ENCODE results near the gene YKT6. TPM values are rescaled to one million over a fixed set of nuclear protein-coding genes. Genes with fewer than 3 reads are reported as not detected.

Gene YKT6
- total RNA-seq, 1 donor from 2014 or later, result 47.6 TPM

GRCh38 chr7:44251881-44252280 lies 51.1 kb downstream of the YKT6 start:
- Histone ChIP-seq H3K4me3 (no peak overlapping the region), H3K36me3 (no peaks in the 10 kb centered on the region), H3K9me3 (no peaks in the 10 kb centered on the region), H3K27ac (no peak overlapping the region), H3K27me3 (no peaks in the 10 kb centered on the region), H3K4me1 (no peaks in the 10 kb centered on the region)
- intact Hi-C loops (cut with DNase I), result no loop called here
- TF ChIP-seq POLR2AphosphoS5 (IDR thresholded peaks at IDR 0.05; ENCODE audit: insufficient read depth in 1 of 2, low read depth in 1 of 2), result no peak
- no peak for TF ChIP-seq CTCF (IDR thresholded peaks at IDR 0.05)
- TF ChIP-seq POLR2A (IDR thresholded peaks at IDR 0.05), result no peak
- DNase-seq (ENCODE audit: extremely low spot score in 2 of 2), result no peak

- no peaks in the 10 kb centered on the region for H3K27me3 ChIP-seq
- peaks cover 39% of the 10 kb centered on the region for H3K4me1 ChIP-seq
- no peaks in the 10 kb centered on the region for H3K9me3 ChIP-seq
- no peak overlapping the region for H3K4me3 ChIP-seq
- intact Hi-C loops (cut with DNase I), result no loop called here
- TF ChIP-seq POLR2AphosphoS5 (IDR thresholded peaks at IDR 0.05; ENCODE audit: insufficient read depth in 1 of 2, low read depth in 1 of 2), result no peak
- TF ChIP-seq POLR2A (IDR thresholded peaks at IDR 0.05), result no peak
- TF ChIP-seq CTCF (IDR thresholded peaks at IDR 0.05), result no peak
- no peak for DNase-seq (ENCODE audit: extremely low spot score in 2 of 2)
- no peaks in the 10 kb centered on the region for H3K36me3 ChIP-seq
- H3K27ac ChIP-seq, result no peak overlapping the region
These were observed 55.7 kb downstream of the YKT6 start for GRCh38 chr7:44256459-44256858.

- Histone ChIP-seq H3K4me1 (peaks cover 46% of the 10 kb centered on the region), H3K4me3 (no peak overlapping the region), H3K36me3 (no peaks in the 10 kb centered on the region), H3K9me3 (no peaks in the 10 kb centered on the region), H3K27me3 (no peaks in the 10 kb centered on the region), H3K27ac (peak overlapping the region; percentile 34)
- intact Hi-C loops (cut with DNase I), result no loop called here
- no peak for DNase-seq (ENCODE audit: extremely low spot score in 2 of 2)
- TF ChIP-seq POLR2A (IDR thresholded peaks at IDR 0.05), result no peak
- TF ChIP-seq CTCF (IDR thresholded peaks at IDR 0.05), result no peak
- no peak for TF ChIP-seq POLR2AphosphoS5 (IDR thresholded peaks at IDR 0.05; ENCODE audit: insufficient read depth in 1 of 2, low read depth in 1 of 2)
These were observed 56.4 kb downstream of the YKT6 start for GRCh38 chr7:44257213-44257612.

- TF ChIP-seq CTCF (IDR thresholded peaks at IDR 0.05), result no peak
- peak in 1 of 2 donors; percentile 51 for TF ChIP-seq POLR2AphosphoS5 (IDR thresholded peaks at IDR 0.05; ENCODE audit: insufficient read depth in 1 of 2, low read depth in 1 of 2)
- TF ChIP-seq POLR2A (IDR thresholded peaks at IDR 0.05), result no peak
- Histone ChIP-seq H3K27ac (peak overlapping the region; percentile 34), H3K27me3 (no peaks in the 10 kb centered on the region), H3K9me3 (no peaks in the 10 kb centered on the region), H3K36me3 (no peaks in the 10 kb centered on the region), H3K4me1 (peaks cover 48% of the 10 kb centered on the region), H3K4me3 (no peak overlapping the region)
- intact Hi-C loops (cut with DNase I), result no loop called here
- DNase-seq (ENCODE audit: extremely low spot score in 2 of 2), result no peak
These were observed 57.0 kb downstream of the YKT6 start for GRCh38 chr7:44257618-44258422.

GRCh38 chr7:44258423-44258760 lies 57.6 kb downstream of the YKT6 start:
- DNase-seq (ENCODE audit: extremely low spot score in 2 of 2), result no peak
- no peaks in the 10 kb centered on the region for H3K27me3 ChIP-seq
- H3K4me3 ChIP-seq, result no peak overlapping the region
- no peak overlapping the region for H3K27ac ChIP-seq
- peaks cover 53% of the 10 kb centered on the region for H3K4me1 ChIP-seq
- TF ChIP-seq CTCF (IDR thresholded peaks at IDR 0.05) (no peak), POLR2AphosphoS5 (IDR thresholded peaks at IDR 0.05; ENCODE audit: insufficient read depth in 1 of 2, low read depth in 1 of 2) (no peak), POLR2A (IDR thresholded peaks at IDR 0.05) (no peak)
- H3K9me3 ChIP-seq, result no peaks in the 10 kb centered on the region
- H3K36me3 ChIP-seq, result no peaks in the 10 kb centered on the region
- intact Hi-C loops (cut with DNase I), result no loop called here

Data from vagina (tissue), 2 donors.